Measurements from ENCODE around the gene CDKAL1.
"Not testable (repeated sequence)": the region's sequence is repeated elsewhere in the genome, so short reads cannot be mapped to it uniquely, and the experiment has no call there.

CDKAL1 gene

GRCh38 chr6:20649696-20650470, 115.6 kb downstream of the CDKAL1 start:
- H3K9ac ChIP-seq (ENCODE audit: low read depth, low read length); H3K4me1 ChIP-seq (ENCODE audit: insufficient read depth, low read length); H3K36me3 ChIP-seq (ENCODE audit: insufficient read depth, low read length); H3K9me3 ChIP-seq (ENCODE audit: control insufficient read depth, insufficient read depth, low read length): not testable (repeated sequence)

- no peak overlapping the region for H3K9ac ChIP-seq (ENCODE audit: low read depth, low read length)
- H3K36me3 ChIP-seq (ENCODE audit: insufficient read depth, low read length): no peaks in the 10 kb centered on the region
- H3K9me3 ChIP-seq (ENCODE audit: control insufficient read depth, insufficient read depth, low read length): no peaks in the 10 kb centered on the region
- peaks cover 4% of the 10 kb centered on the region; the same call in 1 of the 2 replicates for H3K4me1 ChIP-seq (ENCODE audit: insufficient read depth, low read length)
Observed at GRCh38 chr6:20652299-20653084, 118.2 kb downstream of the CDKAL1 start.

GRCh38 chr6:20653085-20653479, 118.8 kb downstream of the CDKAL1 start:
- Histone ChIP-seq H3K4me1 (ENCODE audit: insufficient read depth, low read length) (peaks cover 4% of the 10 kb centered on the region; the same call in 1 of the 2 replicates), H3K9ac (ENCODE audit: low read depth, low read length) (no peak overlapping the region), H3K9me3 (ENCODE audit: control insufficient read depth, insufficient read depth, low read length) (no peaks in the 10 kb centered on the region), H3K36me3 (ENCODE audit: insufficient read depth, low read length) (no peaks in the 10 kb centered on the region)

GRCh38 chr6:20655317-20655716, 121.1 kb downstream of the CDKAL1 start:
- H3K4me1 ChIP-seq (ENCODE audit: insufficient read depth, low read length): peaks cover 4% of the 10 kb centered on the region; the same call in 1 of the 2 replicates
- H3K36me3 ChIP-seq (ENCODE audit: insufficient read depth, low read length): no peaks in the 10 kb centered on the region
- H3K9ac ChIP-seq (ENCODE audit: low read depth, low read length): no peak overlapping the region
- no peaks in the 10 kb centered on the region for H3K9me3 ChIP-seq (ENCODE audit: control insufficient read depth, insufficient read depth, low read length)

GRCh38 chr6:20657274-20657800, 123.1 kb downstream of the CDKAL1 start:
- H3K36me3 ChIP-seq (ENCODE audit: insufficient read depth, low read length): no peaks in the 10 kb centered on the region
- no peaks in the 10 kb centered on the region for H3K9me3 ChIP-seq (ENCODE audit: control insufficient read depth, insufficient read depth, low read length)
- peaks cover 8% of the 10 kb centered on the region; the same call in 1 of the 2 replicates for H3K4me1 ChIP-seq (ENCODE audit: insufficient read depth, low read length)
- H3K9ac ChIP-seq (ENCODE audit: low read depth, low read length): no peak overlapping the region

- H3K36me3 ChIP-seq (ENCODE audit: insufficient read depth, low read length): no peaks in the 10 kb centered on the region
- H3K9ac ChIP-seq (ENCODE audit: low read depth, low read length): no peak overlapping the region
- H3K4me1 ChIP-seq (ENCODE audit: insufficient read depth, low read length): peaks cover 7% of the 10 kb centered on the region; the same call in 1 of the 2 replicates
- H3K9me3 ChIP-seq (ENCODE audit: control insufficient read depth, insufficient read depth, low read length): no peaks in the 10 kb centered on the region
Observed at GRCh38 chr6:20658053-20658452, 123.8 kb downstream of the CDKAL1 start.

GRCh38 chr6:20658516-20658915, 124.3 kb downstream of the CDKAL1 start:
- H3K4me1 ChIP-seq (ENCODE audit: insufficient read depth, low read length): peaks cover 7% of the 10 kb centered on the region; the same call in 1 of the 2 replicates

GRCh38 chr6:20660534-20660933, 126.3 kb downstream of the CDKAL1 start:
- no peaks in the 10 kb centered on the region for H3K9me3 ChIP-seq (ENCODE audit: control insufficient read depth, insufficient read depth, low read length)
- peaks cover 7% of the 10 kb centered on the region; the same call in 1 of the 2 replicates for H3K4me1 ChIP-seq (ENCODE audit: insufficient read depth, low read length)

More at GRCh38 chr6:20658516-20658915, 124.3 kb downstream of the CDKAL1 start:
- no peak overlapping the region for H3K9ac ChIP-seq (ENCODE audit: low read depth, low read length)
- no peaks in the 10 kb centered on the region for H3K36me3 ChIP-seq (ENCODE audit: insufficient read depth, low read length)
- no peaks in the 10 kb centered on the region for H3K9me3 ChIP-seq (ENCODE audit: control insufficient read depth, insufficient read depth, low read length)

GRCh38 chr6:20661721-20662120, 127.5 kb downstream of the CDKAL1 start:
- Histone ChIP-seq H3K4me1 (ENCODE audit: insufficient read depth, low read length) (peaks cover 7% of the 10 kb centered on the region; the same call in 1 of the 2 replicates), H3K9me3 (ENCODE audit: control insufficient read depth, insufficient read depth, low read length) (no peaks in the 10 kb centered on the region), H3K36me3 (ENCODE audit: insufficient read depth, low read length) (no peaks in the 10 kb centered on the region), H3K9ac (ENCODE audit: low read depth, low read length) (no peak overlapping the region)

More at GRCh38 chr6:20660534-20660933, 126.3 kb downstream of the CDKAL1 start:
- Histone ChIP-seq H3K9ac (ENCODE audit: low read depth, low read length) (no peak overlapping the region), H3K36me3 (ENCODE audit: insufficient read depth, low read length) (no peaks in the 10 kb centered on the region)

- peaks cover 11% of the 10 kb centered on the region; the same call in 1 of the 2 replicates for H3K4me1 ChIP-seq (ENCODE audit: insufficient read depth, low read length)
- no peaks in the 10 kb centered on the region for H3K36me3 ChIP-seq (ENCODE audit: insufficient read depth, low read length)
- no peaks in the 10 kb centered on the region for H3K9me3 ChIP-seq (ENCODE audit: control insufficient read depth, insufficient read depth, low read length)
- no peak overlapping the region for H3K9ac ChIP-seq (ENCODE audit: low read depth, low read length)
Observed at GRCh38 chr6:20664250-20664649, 130.0 kb downstream of the CDKAL1 start.

GRCh38 chr6:20665290-20665689, 131.0 kb downstream of the CDKAL1 start:
- no peaks in the 10 kb centered on the region for H3K36me3 ChIP-seq (ENCODE audit: insufficient read depth, low read length)

GRCh38 chr6:20669571-20670314, 135.5 kb downstream of the CDKAL1 start:
- Histone ChIP-seq H3K4me1 (ENCODE audit: insufficient read depth, low read length) (peaks cover 4% of the 10 kb centered on the region; the same call in 1 of the 2 replicates), H3K9me3 (ENCODE audit: control insufficient read depth, insufficient read depth, low read length) (no peaks in the 10 kb centered on the region), H3K36me3 (ENCODE audit: insufficient read depth, low read length) (no peaks in the 10 kb centered on the region), H3K9ac (ENCODE audit: low read depth, low read length) (no peak overlapping the region)

More at GRCh38 chr6:20665290-20665689, 131.0 kb downstream of the CDKAL1 start:
- Histone ChIP-seq H3K4me1 (ENCODE audit: insufficient read depth, low read length) (peaks cover 11% of the 10 kb centered on the region; the same call in 1 of the 2 replicates), H3K9me3 (ENCODE audit: control insufficient read depth, insufficient read depth, low read length) (no peaks in the 10 kb centered on the region), H3K9ac (ENCODE audit: low read depth, low read length) (no peak overlapping the region)

- Histone ChIP-seq H3K9me3 (ENCODE audit: control insufficient read depth, insufficient read depth, low read length) (no peaks in the 10 kb centered on the region), H3K36me3 (ENCODE audit: insufficient read depth, low read length) (no peaks in the 10 kb centered on the region), H3K4me1 (ENCODE audit: insufficient read depth, low read length) (peaks cover 4% of the 10 kb centered on the region; the same call in 1 of the 2 replicates), H3K9ac (ENCODE audit: low read depth, low read length) (no peak overlapping the region)
Observed at GRCh38 chr6:20670750-20671149, 136.5 kb downstream of the CDKAL1 start.

- Histone ChIP-seq H3K4me1 (ENCODE audit: insufficient read depth, low read length) (peaks cover 4% of the 10 kb centered on the region; the same call in 1 of the 2 replicates), H3K9ac (ENCODE audit: low read depth, low read length) (no peak overlapping the region), H3K9me3 (ENCODE audit: control insufficient read depth, insufficient read depth, low read length) (no peaks in the 10 kb centered on the region), H3K36me3 (ENCODE audit: insufficient read depth, low read length) (no peaks in the 10 kb centered on the region)
Observed at GRCh38 chr6:20672038-20672437, 137.8 kb downstream of the CDKAL1 start.
